HepG2 (cell line): Measurements from ENCODE around the gene STAT5A. TPM values are rescaled to one million over a fixed set of nuclear protein-coding genes. Genes with fewer than 3 reads are reported as not detected.

ENCODE experiments used
- ATF7 ChIP-seq, 2 experiments: fragments of 450-650 bp in 1 of 2; sonication (generic) in 1 of 2; formaldehyde crosslinking in 1 of 2; IDR thresholded peaks; 2 replicates each; pipeline versions ENCODE4 v1.4.0 to v1.6.1; 2016 to 2020; ENCODE audit warnings: antibody characterized with exemption in 1 of 2, mild to moderate bottlenecking in 1 of 2, missing genetic modification reagents in 1 of 2
- ATF7-NPFF ChIP-seq: sonication (generic); formaldehyde crosslinking; IDR thresholded peaks from 2 replicates; pipeline ENCODE4 v1.8.1; 2023; ENCODE audit warnings: mild to moderate bottlenecking, low read depth, missing genetic modification reagents, moderate library complexity
- CBX2 ChIP-seq, 2 experiments: fragments of 200-600 bp in 1 of 2; sonication (generic); formaldehyde crosslinking in 1 of 2; IDR thresholded peaks; 2 replicates each; pipeline versions ENCODE4 v1.7.0 to v1.8.1; 2018 to 2022; ENCODE audit warnings: low read depth in 2 of 2, low read length in 1 of 2, mild to moderate bottlenecking in 1 of 2, missing genetic modification reagents in 1 of 2
- HOXA3 ChIP-seq: sonication (generic); formaldehyde crosslinking; IDR thresholded peaks from 2 replicates; pipeline ENCODE4 v1.5.0; 2020; ENCODE audit warnings: missing genetic modification reagents
- JUNB ChIP-seq: sonication (generic); formaldehyde crosslinking; IDR thresholded peaks from 2 replicates; pipeline ENCODE4 v1.8.0; 2022; ENCODE audit warnings: missing genetic modification reagents, mild to moderate bottlenecking, borderline replicate concordance
- MTF2 ChIP-seq: sonication (generic); formaldehyde crosslinking; IDR thresholded peaks from 2 replicates; pipeline ENCODE4 v1.5.0; 2020; ENCODE audit warnings: missing genetic modification reagents, borderline replicate concordance
- MYC ChIP-seq: sonication (generic); formaldehyde crosslinking; IDR thresholded peaks from 2 replicates; pipeline ENCODE4 v1.9.0; 2021; ENCODE audit warnings: missing genetic modification reagents, borderline replicate concordance
- NFE2L1 ChIP-seq: sonication (generic); formaldehyde crosslinking; IDR thresholded peaks from 2 replicates; pipeline ENCODE4 v1.4.0; 2020; ENCODE audit warnings: missing genetic modification reagents, mild to moderate bottlenecking, borderline replicate concordance
- PHF8 ChIP-seq: sonication (generic); formaldehyde crosslinking; IDR thresholded peaks from 2 replicates; pipeline ENCODE4 v1.5.0; 2020; ENCODE audit warnings: missing genetic modification reagents
- POGZ ChIP-seq: sonication (generic); formaldehyde crosslinking; IDR thresholded peaks from 2 replicates; pipeline ENCODE4 v1.4.0; 2020; ENCODE audit warnings: mild to moderate bottlenecking, missing genetic modification reagents
- POLR2G ChIP-seq: fragments of 200-400 bp; formaldehyde crosslinking; IDR thresholded peaks from 2 replicates; pipeline ENCODE4 v1.6.1; 2018; ENCODE audit warnings: mild to moderate bottlenecking, low read depth, low read length, moderate library complexity
- PPARG ChIP-seq: conservative IDR thresholded peaks from 2 replicates; pipeline ENCODE4 v1.6.1; 2016; ENCODE audit warnings: missing biosample characterization, missing genetic modification reagents
- RAD51 ChIP-seq: fragments of 450-650 bp; IDR thresholded peaks from 2 replicates; pipeline ENCODE4 v1.6.1; 2016; ENCODE audit warnings: borderline replicate concordance
- REXO4 ChIP-seq: sonication (generic); formaldehyde crosslinking; IDR thresholded peaks from 2 replicates; pipeline ENCODE4 v1.8.0; 2022; ENCODE audit warnings: missing genetic modification reagents, mild to moderate bottlenecking, borderline replicate concordance
- RNF2 ChIP-seq: fragments of 450-650 bp; conservative IDR thresholded peaks from 2 replicates; pipeline ENCODE4 v1.6.1; 2016; ENCODE audit warnings: low read depth
- RXRA ChIP-seq: sonication (generic); formaldehyde crosslinking; IDR thresholded peaks from 2 replicates; pipeline ENCODE4 v1.5.1; 2020; ENCODE audit warnings: missing genetic modification reagents
- ZBTB38 ChIP-seq: sonication (generic); formaldehyde crosslinking; IDR thresholded peaks from 2 replicates; pipeline ENCODE4 v1.5.1; 2020; ENCODE audit warnings: mild to moderate bottlenecking, missing genetic modification reagents
- ZNF17 ChIP-seq: sonication (generic); formaldehyde crosslinking; IDR thresholded peaks from 2 replicates; pipeline ENCODE4 v1.5.0; 2020; ENCODE audit warnings: mild to moderate bottlenecking, missing genetic modification reagents
- ZNF230 ChIP-seq: sonication (generic); formaldehyde crosslinking; IDR thresholded peaks from 2 replicates; pipeline ENCODE4 v1.4.0; 2020; ENCODE audit warnings: mild to moderate bottlenecking, missing genetic modification reagents
- ZNF383 ChIP-seq: sonication (generic); formaldehyde crosslinking; IDR thresholded peaks from 2 replicates; pipeline ENCODE4 v1.4.0; 2020; ENCODE audit warnings: missing genetic modification reagents, mild to moderate bottlenecking, borderline replicate concordance
- ZNF879 ChIP-seq: sonication (generic); formaldehyde crosslinking; IDR thresholded peaks from 2 replicates; pipeline ENCODE4 v1.8.1; 2023; ENCODE audit warnings: missing genetic modification reagents
- polyA plus RNA-seq, 8 experiments: library from polyadenylated mRNA; depleted of rRNA in 3 of 8; stranded (reverse) in 7 of 8; unstranded in 1 of 8; fragments of >200 nt; fragmentation: Illumina TruSeq in 4 of 8; extraction: Trizol in 4 of 8; gene quantifications; 2 replicates each; pipeline versions ENCODE4 v1.2.1 to v1.2.3, GENCODE V29; 2011 to 2016; ENCODE audit warnings: low read depth in 4 of 8, missing spikeins in 1 of 8, mixed read lengths in 1 of 8; ENCODE audit not compliant: insufficient read depth in 1 of 8
- total RNA-seq, 5 experiments: library from RNA; depleted of rRNA; stranded (reverse); fragments of >200 nt; fragmentation: Illumina TruSeq; extraction: Trizol; gene quantifications; 2 replicates each; pipeline ENCODE4 v1.2.3, GENCODE V29; 2016; ENCODE audit warnings: low read depth in 1 of 5
- TF ChIP-seq, protein P1 (sequence below): IDR thresholded peaks from 2 replicates; pipeline ENCODE4 v1.6.1; 2016; ENCODE audit warnings: low read depth, control low read depth
- TF ChIP-seq, protein P2 (sequence below): sonication (generic); formaldehyde crosslinking; IDR thresholded peaks from 2 replicates; pipeline ENCODE4 v1.8.1; 2022; ENCODE audit warnings: mild to moderate bottlenecking, missing genetic modification reagents
- TF ChIP-seq, protein P3 (sequence below): sonication (generic); formaldehyde crosslinking; IDR thresholded peaks from 2 replicates; pipeline ENCODE4 v1.4.0; 2020; ENCODE audit warnings: missing genetic modification reagents

Gene STAT5A
- total and polyA plus RNA-seq, 2 of the 13 experiments (the other 11 are each of a cell fraction or from before 2014, with no cell fraction given), result 1.4 to 4.1 TPM

DNA sequence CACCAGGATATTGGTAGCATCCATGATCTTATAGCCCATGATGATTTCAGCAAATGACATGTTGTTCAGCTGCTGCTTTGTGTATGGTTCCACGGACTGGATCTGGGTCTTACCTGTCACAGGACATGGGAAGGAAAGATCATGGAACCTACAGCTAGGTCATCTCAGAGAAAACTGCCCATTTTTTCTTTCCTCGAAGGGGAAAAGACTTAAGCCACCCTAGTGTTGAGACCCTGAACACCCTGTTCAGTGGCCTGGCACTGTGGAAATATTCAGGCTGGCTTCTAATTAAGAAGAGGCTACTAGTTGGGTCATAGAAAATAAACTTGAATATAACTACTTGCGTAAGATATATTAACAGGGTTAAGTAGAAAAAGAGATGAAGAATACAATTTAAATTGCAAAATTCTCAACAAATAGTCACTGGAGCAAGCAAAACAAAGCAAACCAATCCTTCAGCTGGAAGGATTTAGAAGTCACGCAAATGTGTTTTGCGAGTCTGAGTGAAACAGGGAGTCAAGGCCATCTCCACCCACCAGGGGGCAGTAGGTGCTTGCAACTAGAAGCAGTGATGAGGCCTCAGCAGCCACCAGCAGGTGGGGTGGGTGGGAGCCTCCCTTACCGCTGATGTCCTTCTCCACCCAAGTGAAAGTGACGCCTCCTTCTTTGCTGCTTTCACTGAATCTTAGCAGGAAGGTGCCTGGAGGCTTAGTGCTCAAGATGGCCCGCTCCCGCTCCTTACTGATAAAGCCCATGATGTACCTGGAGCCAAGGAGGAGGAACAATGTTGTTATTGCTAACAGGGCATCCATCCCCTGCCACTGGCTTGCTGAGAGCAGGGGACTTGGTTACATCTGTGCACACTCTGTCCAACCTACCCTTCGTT, 34.3 kb downstream of the STAT5A start (continued):
- TF ChIP-seq ZNF383 (CRISPR knock-in tag), result no peak
- TF ChIP-seq ATF7 (IDR thresholded peaks at IDR 0.05), result no peak
- TF ChIP-seq ATF7 (CRISPR knock-in tag; IDR thresholded peaks at IDR 0.05), result no peak
- TF ChIP-seq PPARG (CRISPR knock-in tag), result peak; percentile 63
- TF ChIP-seq POLR2G, result peak; percentile 29; the same call in 1 of the 2 replicates
- no peak for TF ChIP-seq CBX2 (IDR thresholded peaks at IDR 0.05; ENCODE audit: low read depth, low read length)
- TF ChIP-seq CBX2 (CRISPR knock-in tag; IDR thresholded peaks at IDR 0.05; ENCODE audit: low read depth), result no peak
- TF ChIP-seq RAD51, result no peak
- TF ChIP-seq PHF8, result no peak; the same call in 1 of the 2 replicates
- no peak for TF ChIP-seq RNF2
- no peak for TF ChIP-seq ZNF879
- TF ChIP-seq NFE2L1 (CRISPR knock-in tag), result no peak
- TF ChIP-seq HOXA3 (CRISPR knock-in tag), result peak; percentile 69; the same call in 1 of the 2 replicates
- TF ChIP-seq REXO4 (CRISPR knock-in tag), result no peak
- TF ChIP-seq RXRA (CRISPR knock-in tag), result peak; percentile 49; the same call in 1 of the 2 replicates
- TF ChIP-seq ZBTB38 (CRISPR knock-in tag), result peak; percentile 85; the same call in 1 of the 2 replicates
- no peak for TF ChIP-seq ATF7-NPFF (CRISPR knock-in tag)
- TF ChIP-seq ZNF230, result no peak
- TF ChIP-seq POGZ (CRISPR knock-in tag), result peak; percentile 30; the same call in 1 of the 2 replicates
- no peak for TF ChIP-seq MTF2
- TF ChIP-seq, protein P1, sequence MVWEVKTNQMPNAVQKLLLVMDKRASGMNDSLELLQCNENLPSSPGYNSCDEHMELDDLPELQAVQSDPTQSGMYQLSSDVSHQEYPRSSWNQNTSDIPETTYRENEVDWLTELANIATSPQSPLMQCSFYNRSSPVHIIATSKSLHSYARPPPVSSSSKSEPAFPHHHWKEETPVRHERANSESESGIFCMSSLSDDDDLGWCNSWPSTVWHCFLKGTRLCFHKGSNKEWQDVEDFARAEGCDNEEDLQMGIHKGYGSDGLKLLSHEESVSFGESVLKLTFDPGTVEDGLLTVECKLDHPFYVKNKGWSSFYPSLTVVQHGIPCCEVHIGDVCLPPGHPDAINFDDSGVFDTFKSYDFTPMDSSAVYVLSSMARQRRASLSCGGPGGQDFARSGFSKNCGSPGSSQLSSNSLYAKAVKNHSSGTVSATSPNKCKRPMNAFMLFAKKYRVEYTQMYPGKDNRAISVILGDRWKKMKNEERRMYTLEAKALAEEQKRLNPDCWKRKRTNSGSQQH (CRISPR knock-in tag), result no peak
- TF ChIP-seq JUNB (CRISPR knock-in tag), result no peak
- TF ChIP-seq, protein P2, sequence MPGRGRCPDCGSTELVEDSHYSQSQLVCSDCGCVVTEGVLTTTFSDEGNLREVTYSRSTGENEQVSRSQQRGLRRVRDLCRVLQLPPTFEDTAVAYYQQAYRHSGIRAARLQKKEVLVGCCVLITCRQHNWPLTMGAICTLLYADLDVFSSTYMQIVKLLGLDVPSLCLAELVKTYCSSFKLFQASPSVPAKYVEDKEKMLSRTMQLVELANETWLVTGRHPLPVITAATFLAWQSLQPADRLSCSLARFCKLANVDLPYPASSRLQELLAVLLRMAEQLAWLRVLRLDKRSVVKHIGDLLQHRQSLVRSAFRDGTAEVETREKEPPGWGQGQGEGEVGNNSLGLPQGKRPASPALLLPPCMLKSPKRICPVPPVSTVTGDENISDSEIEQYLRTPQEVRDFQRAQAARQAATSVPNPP (CRISPR knock-in tag), result no peak
- TF ChIP-seq, protein P3, sequence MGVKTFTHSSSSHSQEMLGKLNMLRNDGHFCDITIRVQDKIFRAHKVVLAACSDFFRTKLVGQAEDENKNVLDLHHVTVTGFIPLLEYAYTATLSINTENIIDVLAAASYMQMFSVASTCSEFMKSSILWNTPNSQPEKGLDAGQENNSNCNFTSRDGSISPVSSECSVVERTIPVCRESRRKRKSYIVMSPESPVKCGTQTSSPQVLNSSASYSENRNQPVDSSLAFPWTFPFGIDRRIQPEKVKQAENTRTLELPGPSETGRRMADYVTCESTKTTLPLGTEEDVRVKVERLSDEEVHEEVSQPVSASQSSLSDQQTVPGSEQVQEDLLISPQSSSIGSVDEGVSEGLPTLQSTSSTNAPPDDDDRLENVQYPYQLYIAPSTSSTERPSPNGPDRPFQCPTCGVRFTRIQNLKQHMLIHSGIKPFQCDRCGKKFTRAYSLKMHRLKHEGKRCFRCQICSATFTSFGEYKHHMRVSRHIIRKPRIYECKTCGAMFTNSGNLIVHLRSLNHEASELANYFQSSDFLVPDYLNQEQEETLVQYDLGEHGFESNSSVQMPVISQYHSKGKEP, result no peak; the same call in 1 of the 2 replicates
- peak; percentile 38; the same call in 1 of the 2 replicates for TF ChIP-seq MYC (CRISPR knock-in tag)
- TF ChIP-seq ZNF17 (CRISPR knock-in tag), result no peak
